H1 (cell line): Measurements from ENCODE around the gene OR2V1. TPM values are rescaled to one million over a fixed set of nuclear protein-coding genes. Genes with fewer than 3 reads are reported as not detected.

Experiments used
- CTCF ChIA-PET: fragments of 300-600 bp; sonication (Branson Sonifier 250); formaldehyde crosslinking; loops from one replicate; lab custom pipeline; 2021; ENCODE audit not compliant: partially characterized antibody; lab: Charles Lee
- POLR2A ChIA-PET: fragments of 300-600 bp; sonication (Branson Sonifier 250); formaldehyde crosslinking; loops from one replicate; lab custom pipeline; 2021; ENCODE audit warnings: inconsistent platforms; ENCODE audit not compliant: partially characterized antibody; lab: Charles Lee
- DNase-seq, 2 experiments: peaks; one replicate each; pipeline versions ENCODE4 v3.0.0 to v3.0.0-alpha.2; 2010 to 2022; ENCODE audit warnings: low spot score in 2 of 2, low read depth in 1 of 2, mixed read lengths in 1 of 2
- FAIRE-seq: peaks from 2 replicates; lab custom pipeline; 2011; peaks lifted over from hg19 to GRCh38; lab: Jason Lieb, UNC
- H2AFZ ChIP-seq: 2 replicates; pipeline ENCODE4 v1.8.1; 2012; ENCODE audit warnings: low read length, inconsistent platforms
- H2AK5ac ChIP-seq: 2 replicates; pipeline ENCODE4 v1.6.1; 2013; ENCODE audit warnings: low read depth, low read length
- H2BK120ac ChIP-seq: replicated peaks from 2 replicates; pipeline ENCODE3; 2013; ENCODE audit warnings: low read depth, low read length, inconsistent platforms
- H2BK12ac ChIP-seq: 2 replicates; pipeline ENCODE4 v1.6.1; 2013; ENCODE audit warnings: low read depth, low read length
- H2BK15ac ChIP-seq: 2 replicates; pipeline ENCODE4 v1.6.1; 2013; ENCODE audit warnings: low read length
- H2BK20ac ChIP-seq: 2 replicates; pipeline ENCODE4 v1.6.1; 2013; ENCODE audit warnings: low read length
- H2BK5ac ChIP-seq: 2 replicates; pipeline ENCODE4 v1.6.1; 2013; ENCODE audit warnings: low read depth, low read length
- H3K14ac ChIP-seq: 2 replicates; pipeline ENCODE4 v1.6.1; 2013; ENCODE audit warnings: inconsistent platforms; ENCODE audit not compliant: insufficient read length
- H3K18ac ChIP-seq: 2 replicates; pipeline ENCODE4 v1.6.1; 2013; ENCODE audit warnings: low read length; ENCODE audit errors: extremely low read depth
- H3K23ac ChIP-seq: 2 replicates; pipeline ENCODE4 v1.6.1; 2013; ENCODE audit warnings: inconsistent platforms; ENCODE audit not compliant: insufficient read length
- H3K23me2 ChIP-seq: 2 replicates; pipeline ENCODE4 v1.6.1; 2013; ENCODE audit warnings: low read depth, low read length
- H3K27ac ChIP-seq: 2 replicates; pipeline ENCODE4 v1.6.1; 2011; ENCODE audit warnings: low read depth, low read length, inconsistent platforms
- H3K27me3 ChIP-seq, 4 experiments: replicated peaks in 1 of 4; 1 replicate in 1 of 4; 2 replicates in 3 of 4; pipeline versions ENCODE4 v1.6.1 to v1.8.1; 2011 to 2013; ENCODE audit warnings: low read length in 3 of 4, mild to moderate bottlenecking in 3 of 4, inconsistent platforms in 2 of 4, mixed read lengths in 2 of 4, moderate library complexity in 1 of 4; ENCODE audit not compliant: control insufficient read depth in 3 of 4, insufficient read depth in 3 of 4; ENCODE audit errors: extremely low read depth in 1 of 4
- H3K36me3 ChIP-seq, 4 experiments: 2 replicates each; pipeline versions ENCODE4 v1.6.1 to v1.8.1; 2011 to 2013; ENCODE audit warnings: mild to moderate bottlenecking in 4 of 4, low read length in 3 of 4, moderate library complexity in 2 of 4, control low read depth in 1 of 4, inconsistent platforms in 1 of 4; ENCODE audit not compliant: insufficient read depth in 4 of 4, control insufficient read depth in 2 of 4
- H3K4ac ChIP-seq: replicated peaks from 2 replicates; pipeline ENCODE3; 2013; ENCODE audit warnings: low read length, low read depth, mixed read lengths, inconsistent platforms; ENCODE audit not compliant: insufficient read length
- H3K4me1 ChIP-seq, 4 experiments: replicated peaks in 1 of 4; 1 replicate in 1 of 4; 2 replicates in 3 of 4; pipeline versions ENCODE4 v1.6.1 to v1.8.1; 2011 to 2013; ENCODE audit warnings: low read length in 3 of 4, inconsistent platforms in 2 of 4, mixed read lengths in 1 of 4; ENCODE audit not compliant: insufficient read depth in 4 of 4, control insufficient read depth in 3 of 4
- H3K4me2 ChIP-seq, 2 experiments: 2 replicates each; pipeline versions ENCODE4 v1.6.1 to v1.8.1; 2011 to 2013; ENCODE audit warnings: low read depth in 2 of 2, low read length in 2 of 2, control low read depth in 1 of 2, inconsistent platforms in 1 of 2, mild to moderate bottlenecking in 1 of 2; ENCODE audit not compliant: insufficient read depth in 1 of 2
- H3K4me3 ChIP-seq, 4 experiments: fragments of 200-600, 300-600 bp in 1 of 4; sonication (generic), shearing (Covaris generic), sonication (Bioruptor Twin) in 1 of 4; 2 replicates each; pipeline versions ENCODE4 v1.5.1 to v1.8.1; 2011 to 2016; ENCODE audit warnings: low read length in 4 of 4, low read depth in 3 of 4, control low read depth in 2 of 4, inconsistent platforms in 2 of 4, mild to moderate bottlenecking in 2 of 4, mixed read lengths in 1 of 4, moderate library complexity in 1 of 4; ENCODE audit not compliant: insufficient read depth in 2 of 4; ENCODE audit errors: extremely low read depth in 1 of 4
- H3K56ac ChIP-seq: replicated peaks from 2 replicates; pipeline ENCODE3; 2013; ENCODE audit warnings: low read depth, mild to moderate bottlenecking, mixed read lengths, low read length, inconsistent platforms; ENCODE audit not compliant: insufficient read length
- H3K79me1 ChIP-seq: 2 replicates; pipeline ENCODE4 v1.6.1; 2013; ENCODE audit warnings: low read depth, low read length, control low read depth
- H3K79me2 ChIP-seq, 2 experiments: 2 replicates each; pipeline versions ENCODE4 v1.6.1 to v1.8.1; 2012 to 2013; ENCODE audit warnings: low read length in 2 of 2, mild to moderate bottlenecking in 2 of 2, inconsistent platforms in 1 of 2; ENCODE audit not compliant: insufficient read depth in 2 of 2, control insufficient read depth in 1 of 2
- H3K9ac ChIP-seq, 4 experiments: replicated peaks in 1 of 4; 1 replicate in 1 of 4; 2 replicates in 3 of 4; pipeline versions ENCODE4 v1.6.1 to v1.8.1; 2011 to 2013; ENCODE audit warnings: low read depth in 3 of 4, low read length in 3 of 4, control low read depth in 2 of 4, mild to moderate bottlenecking in 2 of 4, moderate library complexity in 2 of 4, inconsistent platforms in 1 of 4; ENCODE audit errors: extremely low read depth in 1 of 4
- H3K9me3 ChIP-seq, 2 experiments: 2 replicates each; pipeline versions ENCODE4 v1.6.1 to v1.8.1; 2012 to 2013; ENCODE audit warnings: mild to moderate bottlenecking in 2 of 2, moderate library complexity in 2 of 2, control low read depth in 1 of 2, inconsistent platforms in 1 of 2, low read depth in 1 of 2, low read length in 1 of 2, mixed read lengths in 1 of 2; ENCODE audit not compliant: insufficient read depth in 2 of 2
- H4K20me1 ChIP-seq, 2 experiments: replicated peaks in 1 of 2; 2 replicates each; pipeline versions ENCODE3 to v1.8.1; 2011 to 2013; ENCODE audit warnings: inconsistent platforms in 2 of 2, low read length in 2 of 2, mild to moderate bottlenecking in 1 of 2; ENCODE audit not compliant: insufficient read depth in 2 of 2, control insufficient read depth in 1 of 2
- H4K5ac ChIP-seq: 2 replicates; pipeline ENCODE4 v1.6.1; 2013; ENCODE audit warnings: low read length, low read depth, mixed read lengths, inconsistent platforms; ENCODE audit not compliant: insufficient read length
- H4K8ac ChIP-seq: 2 replicates; pipeline ENCODE4 v1.8.0; 2013; ENCODE audit warnings: mild to moderate bottlenecking, moderate library complexity, low read length, inconsistent platforms; ENCODE audit not compliant: insufficient read depth; ENCODE audit errors: extremely low read depth
- H4K91ac ChIP-seq: replicated peaks from 2 replicates; pipeline ENCODE3; 2013; ENCODE audit warnings: low read length, mixed read lengths, inconsistent platforms; ENCODE audit not compliant: insufficient read length
- CBX8 ChIP-seq: fragments of 300-800, 300-1000 bp; sonication (generic); IDR thresholded peaks from 2 replicates; pipeline ENCODE4 v1.7.1; 2016; ENCODE audit warnings: low read depth, low read length, borderline replicate concordance
- RAD21 ChIP-seq, 2 experiments: IDR thresholded peaks in 1 of 2; conservative IDR thresholded peaks in 1 of 2; 2 replicates each; pipeline ENCODE4 v1.6.1; 2011; ENCODE audit warnings: low read depth in 2 of 2, low read length in 2 of 2, improper control_type of control experiment in 1 of 2, inconsistent platforms in 1 of 2, mild to moderate bottlenecking in 1 of 2, moderate library complexity in 1 of 2
- WGBS, 2 experiments: shearing (Covaris generic) in 1 of 2; methylation state at CpG; one replicate each; pipeline versions ENCODE4 v1.1.6 to v1.1.7; 2013 to 2015; ENCODE audit warnings: low lambda C conversion rate in 2 of 2, mixed read lengths in 2 of 2, inconsistent platforms in 1 of 2, low coverage in 1 of 2, missing lambda C conversion rate in 1 of 2; ENCODE audit not compliant: insufficient replicate concordance in 2 of 2, insufficient coverage in 1 of 2, insufficient read length in 1 of 2; ENCODE audit errors: extremely low coverage in 1 of 2, missing lambda C conversion rate in 1 of 2; 5-methylcytosine and 5-hydroxymethylcytosine counted together
- polyA plus RNA-seq, 7 experiments: library from polyadenylated mRNA; depleted of rRNA in 3 of 7; stranded (reverse) in 5 of 7; unstranded in 2 of 7; fragments of >200 nt in 5 of 7; fragments of 200-250 nt in 2 of 7; gene quantifications; 1 replicate in 5 of 7; 2 replicates in 1 of 7; 4 replicates in 1 of 7; pipeline versions ENCODE4 v1.2.1 to v1.2.3, GENCODE V29; 2011 to 2013; ENCODE audit warnings: missing spikeins in 2 of 7, mixed read lengths in 2 of 7
- total RNA-seq: library from RNA; stranded (reverse); fragmentation: NEBNext Ultra II Directional; extraction: Animal tissue kit (Norgen Biotek cat#: 25700); gene quantifications from 2 replicates; pipeline ENCODE4 v1.2.1, GENCODE V29; 2021
- TF ChIP-seq, protein P1 (sequence below), 3 experiments: IDR thresholded peaks; 1 replicate in 2 of 3; 2 replicates in 1 of 3; pipeline versions ENCODE4 v1.5.1 to v1.6.1; 2011; ENCODE audit warnings: low read length in 3 of 3, mild to moderate bottlenecking in 3 of 3, inconsistent platforms in 2 of 3, low read depth in 1 of 3, moderate library complexity in 1 of 3; ENCODE audit not compliant: insufficient read depth in 1 of 3; ENCODE audit errors: control extremely low read depth in 1 of 3

Gene OR2V1
- total and polyA plus RNA-seq, 2 of the 8 experiments (the other 6 are each of a cell fraction or from before 2014, with no cell fraction given), result not detected

DNA sequence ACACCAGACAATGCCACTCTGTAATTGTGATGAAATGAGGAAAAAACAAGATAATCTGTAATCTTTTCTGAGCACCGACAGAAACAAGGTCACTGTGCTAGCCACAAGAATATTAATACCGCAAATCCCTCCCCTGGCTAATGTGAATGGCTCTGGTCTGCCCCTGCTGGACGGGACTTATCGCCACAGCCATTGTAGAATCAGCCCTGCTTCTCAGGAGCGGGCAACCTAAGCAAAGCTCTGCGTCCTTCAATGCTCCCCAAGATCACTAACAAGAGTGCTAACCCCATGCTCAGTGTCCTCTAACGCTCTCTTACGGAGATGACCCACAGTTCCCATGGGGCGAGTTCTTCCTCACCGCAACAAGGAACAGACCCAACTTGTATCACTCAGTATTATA is 42.7 kb downstream of the OR2V1 start:
- Histone ChIP-seq H3K27me3 (peaks cover 0 to 3% (median 2%) of the 10 kb centered on the region in 4 experiments; a peak in 5 of 7 replicates), H3K4me2 (no peak overlapping the region), H4K20me1 (no peaks in the 10 kb centered on the region), H3K56ac (no peak overlapping the region), H3K4me3 (no peak overlapping the region), H3K79me1 (no peaks in the 10 kb centered on the region), H2BK20ac (no peak overlapping the region), H3K4me1 (peaks cover 0 to 6% (median 0%) of the 10 kb centered on the region in 4 experiments; a peak in 2 of 7 replicates), H4K5ac (no peak overlapping the region), H3K79me2 (no peaks in the 10 kb centered on the region), H2BK5ac (no peak overlapping the region), H3K9me3 (no peaks in the 10 kb centered on the region), H2BK120ac (no peak overlapping the region), H3K18ac (no peak overlapping the region), H2AK5ac (no peak overlapping the region), H2AFZ (no peak overlapping the region), H3K14ac (no peak overlapping the region), H2BK15ac (no peak overlapping the region), H3K23me2 (no peaks in the 10 kb centered on the region), H4K8ac (no peak overlapping the region), H2BK12ac (no peak overlapping the region), H3K23ac (no peak overlapping the region), H4K91ac (no peak overlapping the region), H3K36me3 (no peaks in the 10 kb centered on the region), H3K9ac (no peak overlapping the region), H3K4ac (no peak overlapping the region), H3K27ac (no peak overlapping the region)
- ChIA-PET POLR2A (no interaction called here), CTCF (interaction anchor here (0.6 to 2.9 kb wide), 19 partner anchors 11 to 368 kb away, joined by 3 to 15 read pairs (median 4); no protein-coding TSS in a partner anchor)
- DNase-seq (no peak), FAIRE-seq (peak; percentile 88)
- 38% methylated on average over 10 of the region's 10 CpGs; no CpG with 5 or more reads in 1 of the 2 experiments for WGBS, 2 experiments
- TF ChIP-seq RAD21 (IDR thresholded peaks at IDR 0.05 in 1 of 2, conservative IDR thresholded peaks at IDR 0.05 in 1 of 2; ENCODE audit: low read depth in 2 of 2, low read length in 2 of 2) (peak; percentile 72), CBX8 (no peak)
- TF ChIP-seq, protein P1, sequence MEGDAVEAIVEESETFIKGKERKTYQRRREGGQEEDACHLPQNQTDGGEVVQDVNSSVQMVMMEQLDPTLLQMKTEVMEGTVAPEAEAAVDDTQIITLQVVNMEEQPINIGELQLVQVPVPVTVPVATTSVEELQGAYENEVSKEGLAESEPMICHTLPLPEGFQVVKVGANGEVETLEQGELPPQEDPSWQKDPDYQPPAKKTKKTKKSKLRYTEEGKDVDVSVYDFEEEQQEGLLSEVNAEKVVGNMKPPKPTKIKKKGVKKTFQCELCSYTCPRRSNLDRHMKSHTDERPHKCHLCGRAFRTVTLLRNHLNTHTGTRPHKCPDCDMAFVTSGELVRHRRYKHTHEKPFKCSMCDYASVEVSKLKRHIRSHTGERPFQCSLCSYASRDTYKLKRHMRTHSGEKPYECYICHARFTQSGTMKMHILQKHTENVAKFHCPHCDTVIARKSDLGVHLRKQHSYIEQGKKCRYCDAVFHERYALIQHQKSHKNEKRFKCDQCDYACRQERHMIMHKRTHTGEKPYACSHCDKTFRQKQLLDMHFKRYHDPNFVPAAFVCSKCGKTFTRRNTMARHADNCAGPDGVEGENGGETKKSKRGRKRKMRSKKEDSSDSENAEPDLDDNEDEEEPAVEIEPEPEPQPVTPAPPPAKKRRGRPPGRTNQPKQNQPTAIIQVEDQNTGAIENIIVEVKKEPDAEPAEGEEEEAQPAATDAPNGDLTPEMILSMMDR (IDR thresholded peaks at IDR 0.05; ENCODE audit: control extremely low read depth in 1 of 3, insufficient read depth in 1 of 3, low read depth in 1 of 3, low read length in 3 of 3), result peak; percentile 71 to 84 (median 81)
